Suppressor macrophage treated with lipopolysaccharide for 4 hours (primary cell): ENCODE results near the gene SRSF3.
A peak's percentile ranks its signal among the peaks of the same experiment; 100 is the strongest.
"Not testable (repeated sequence)": the region's sequence is repeated elsewhere in the genome, so short reads cannot be mapped to it uniquely, and the experiment has no call there.

Source experiments
- DNase-seq: peaks from one replicate; pipeline ENCODE4 v3.0.0-alpha.2; 2020

The SRSF3 gene

GRCh38 chr6:36605560-36606391 lies 11.6 kb downstream of the SRSF3 start:
- DNase-seq = no peak

DNA sequence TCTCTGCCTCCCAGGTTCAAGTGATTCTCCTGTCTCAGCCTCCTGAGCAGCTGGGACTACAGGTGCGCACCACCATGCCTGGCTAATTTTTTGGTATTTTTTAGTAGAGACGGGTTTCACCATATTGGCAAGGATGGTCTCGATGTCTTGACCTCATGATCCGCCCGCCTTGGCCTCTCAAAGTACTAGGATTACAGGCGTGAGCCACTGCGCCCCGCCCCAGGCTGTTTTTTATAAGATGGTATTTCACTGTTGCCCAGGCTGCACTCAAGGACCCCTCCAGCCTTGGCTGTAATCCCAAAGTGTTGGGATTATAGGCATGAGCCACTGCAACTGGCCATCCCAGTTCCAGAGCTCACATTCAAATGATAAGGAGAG lies 13.1 kb downstream of the SRSF3 start:
- not testable (repeated sequence) for DNase-seq

DNA sequence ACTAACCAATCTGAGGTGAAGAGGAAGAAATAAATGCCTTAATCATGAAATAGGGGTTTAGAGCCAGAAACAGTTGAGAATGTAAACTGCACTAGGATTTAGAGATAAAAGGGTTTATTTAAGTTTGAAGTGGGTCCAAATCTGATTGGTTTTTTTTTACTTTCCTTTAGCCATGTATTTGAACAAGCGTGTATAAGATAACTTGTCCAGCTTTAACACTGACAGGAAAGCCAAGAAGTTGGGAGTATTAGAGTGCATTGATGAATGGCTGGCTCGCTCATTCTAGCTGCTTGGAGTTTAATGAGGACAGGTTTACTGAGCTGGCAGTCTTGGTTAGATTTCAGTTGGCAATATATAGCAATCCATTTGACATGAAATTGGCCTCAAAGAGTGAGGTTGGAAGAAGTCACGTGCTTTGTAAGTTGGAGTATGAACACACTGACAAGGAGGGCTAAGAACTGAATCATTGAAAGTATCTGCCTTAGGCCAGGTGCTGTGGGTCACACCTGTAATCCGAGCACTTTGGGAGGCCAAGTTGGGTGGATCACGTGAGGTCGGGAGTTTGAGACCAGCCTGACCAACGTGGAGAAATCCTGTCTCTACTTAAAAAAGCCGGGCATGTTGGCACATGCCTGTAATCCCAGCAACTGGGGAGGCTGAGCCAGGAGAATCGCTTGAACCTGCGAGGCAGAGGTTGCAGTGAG lies 13.7 kb downstream of the SRSF3 start:
- no peak for DNase-seq

DNA sequence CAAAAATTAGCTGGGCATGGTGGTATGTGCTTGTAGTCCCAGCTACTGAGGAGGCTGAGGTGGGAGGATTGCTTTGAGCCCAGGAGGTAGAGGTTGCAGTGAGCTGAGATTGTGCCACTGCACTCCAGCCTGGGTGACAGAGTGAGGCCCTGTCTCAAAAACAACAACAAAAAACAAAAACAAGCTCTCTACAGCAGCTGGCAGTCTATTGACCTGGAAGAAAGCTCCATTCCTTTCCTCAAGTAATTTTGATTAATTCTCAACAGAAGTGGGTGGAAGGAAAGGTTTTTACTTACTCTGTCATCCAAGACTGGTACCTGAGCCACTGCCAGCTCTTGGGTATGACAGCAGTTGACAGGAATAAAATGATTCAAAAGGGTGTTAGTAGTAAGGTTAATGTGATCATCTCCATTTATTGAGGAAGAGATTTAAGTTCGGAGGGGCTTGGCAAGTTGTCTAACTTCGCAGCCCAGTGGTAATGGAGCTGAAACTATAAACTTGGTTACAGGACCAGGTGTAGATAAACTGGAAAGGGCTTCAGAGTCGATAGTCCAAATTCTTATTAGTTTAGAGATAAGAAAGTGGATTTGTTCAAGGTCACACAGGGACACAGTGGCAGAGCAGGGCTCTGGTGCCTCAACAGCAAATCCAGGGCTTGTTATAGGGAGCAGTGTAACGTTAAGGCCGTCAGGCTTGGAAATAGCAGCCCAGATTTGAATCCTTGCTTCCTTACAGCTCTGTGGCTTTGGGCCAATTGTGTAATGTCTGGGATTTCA lies 14.8 kb downstream of the SRSF3 start:
- DNase-seq = no peak

DNA sequence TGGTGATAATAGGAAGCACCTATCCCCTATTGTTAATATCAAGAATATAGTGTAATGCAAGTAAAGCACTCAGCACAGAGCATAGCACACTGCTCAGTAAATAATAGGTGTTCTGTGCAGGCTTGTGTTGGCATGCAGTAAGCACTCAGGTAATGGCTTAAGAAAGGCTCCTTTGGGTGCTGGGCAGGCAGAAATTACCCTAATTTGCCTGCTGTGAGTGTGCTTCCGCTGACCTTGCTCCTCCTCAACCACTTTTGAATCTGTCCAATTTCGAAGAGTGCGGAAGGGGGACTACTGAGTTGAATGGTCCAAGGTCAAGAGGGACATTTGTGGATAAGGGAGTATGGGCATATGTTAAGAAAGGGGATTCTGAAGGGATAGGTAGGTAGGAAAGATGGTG lies 15.4 kb downstream of the SRSF3 start:
- DNase-seq = no peak

DNA sequence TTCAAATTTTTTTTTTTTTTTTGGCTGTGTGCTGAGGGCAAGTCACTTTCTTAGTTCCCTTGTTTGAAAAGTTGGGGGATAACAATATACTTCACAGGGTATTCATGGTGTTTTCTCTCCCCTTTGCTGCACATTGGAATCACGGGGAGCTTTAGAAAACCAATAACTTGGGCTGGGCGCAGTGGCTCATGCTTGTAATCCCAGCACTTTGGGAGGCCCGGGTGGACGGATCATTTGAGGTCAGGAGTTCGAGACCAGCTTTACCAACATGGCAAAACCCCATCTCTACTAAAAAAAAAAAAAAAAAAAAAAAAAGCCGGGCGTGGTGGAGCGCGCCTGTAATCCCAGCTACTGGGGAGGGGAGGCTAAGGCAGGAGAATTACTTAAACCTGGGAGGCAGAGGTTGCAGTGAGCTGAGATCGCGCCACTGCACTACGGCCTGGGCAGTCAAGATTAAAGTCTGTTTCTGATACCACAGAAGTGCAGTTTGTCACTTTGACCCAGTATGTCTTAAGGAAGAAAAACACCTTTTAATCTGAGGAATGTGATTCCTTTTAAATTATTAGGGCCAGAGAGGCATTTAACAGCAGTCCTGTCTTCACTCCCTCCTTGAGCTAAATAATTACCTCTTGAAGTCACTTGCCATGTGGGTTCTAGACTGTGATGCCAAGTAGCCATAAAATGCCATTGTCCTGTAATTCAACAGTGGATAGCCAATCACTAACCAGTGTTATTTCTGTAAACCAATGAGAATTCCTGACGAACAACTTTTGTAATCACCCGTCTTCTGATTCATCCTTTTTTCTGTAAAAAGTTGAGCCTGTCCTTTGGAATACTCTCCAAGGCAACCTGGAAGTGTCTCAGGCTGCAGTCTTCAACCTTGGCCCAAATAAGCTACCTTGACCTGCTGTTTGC lies 16.1 kb downstream of the SRSF3 start:
- no peak for DNase-seq

GRCh38 chr6:36610956-36611336 lies 16.8 kb downstream of the SRSF3 start:
- DNase-seq = no peak

GRCh38 chr6:36611679-36612078 lies 17.5 kb downstream of the SRSF3 start:
- DNase-seq = not testable (repeated sequence)

DNA sequence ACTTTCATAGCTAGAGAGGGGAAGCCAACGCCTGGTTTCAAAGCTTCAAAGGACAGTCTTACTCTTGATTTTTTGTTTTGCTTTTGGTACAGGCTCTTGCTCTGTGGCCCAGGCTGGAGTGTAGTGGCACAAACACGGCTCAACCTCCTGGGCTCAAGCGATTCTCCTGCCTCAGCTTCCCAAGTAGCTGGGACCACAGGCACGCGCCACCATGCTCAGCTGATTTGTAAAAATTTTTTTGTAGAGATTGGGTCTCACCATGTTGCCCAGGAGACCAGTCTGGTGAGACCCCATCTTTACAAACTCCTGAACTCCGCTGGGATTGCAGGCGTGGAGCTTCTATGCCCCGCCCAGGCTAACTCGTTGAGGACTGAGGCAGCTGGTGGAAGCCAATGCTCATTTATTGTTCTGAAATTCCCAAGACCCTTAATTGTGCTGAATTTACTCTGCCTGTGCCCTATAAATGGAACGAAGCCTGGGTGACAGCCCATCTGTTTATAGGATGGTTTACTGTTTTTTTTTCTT lies 18.0 kb downstream of the SRSF3 start:
- DNase-seq = no peak

GRCh38 chr6:36613200-36613995 lies 19.2 kb downstream of the SRSF3 start:
- no peak for DNase-seq

GRCh38 chr6:36615018-36615761 lies 21.0 kb downstream of the SRSF3 start:
- peak; percentile 78 for DNase-seq

- DNase-seq = no peak
Observed at GRCh38 chr6:36616893-36617521, 22.8 kb downstream of the SRSF3 start.

DNA sequence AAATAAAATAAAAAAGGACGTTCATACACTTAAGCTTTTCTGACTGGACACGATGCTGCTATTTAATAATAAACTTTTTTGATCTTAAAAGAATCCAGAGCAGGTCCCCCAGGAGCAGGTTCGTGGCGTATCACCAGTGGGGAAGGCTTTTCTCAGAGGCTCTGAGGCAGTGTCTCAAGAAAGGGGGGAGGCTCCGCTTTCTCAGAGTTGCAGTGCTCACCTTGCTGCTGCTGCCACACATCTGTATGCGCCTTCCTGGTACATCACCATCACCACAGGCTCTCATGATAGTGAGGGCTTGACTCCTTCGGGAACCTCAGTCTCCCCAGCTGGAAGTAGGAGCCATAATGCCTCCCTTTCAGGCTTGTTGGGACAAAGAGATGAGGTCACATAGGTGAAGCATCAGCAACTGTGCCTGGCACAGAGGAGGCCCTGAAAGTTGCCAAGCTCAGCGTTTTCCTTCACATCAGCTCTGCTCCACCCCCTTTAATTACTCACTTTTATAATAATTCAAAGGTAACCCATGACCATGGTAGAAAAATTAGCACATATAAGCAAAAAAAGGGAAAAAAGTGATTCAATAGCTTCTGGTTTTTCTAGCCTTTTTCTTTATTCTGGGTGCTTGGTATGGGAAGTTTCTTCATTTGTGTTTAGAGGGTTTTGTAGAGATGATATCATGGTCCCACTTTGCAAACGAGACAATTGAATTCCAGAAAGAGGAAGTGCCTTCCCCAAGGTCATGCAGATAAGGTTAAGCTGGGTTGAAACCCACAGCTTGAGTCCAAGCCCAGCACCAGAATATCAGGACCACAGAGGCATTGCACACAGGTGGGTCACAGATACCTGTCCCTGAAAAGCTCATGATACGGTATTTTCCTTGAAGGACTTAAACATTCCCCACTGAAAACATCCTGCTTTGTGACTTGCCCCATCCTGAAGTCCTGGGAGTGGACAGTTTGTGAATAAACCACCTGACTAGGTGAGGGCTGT lies 24.5 kb downstream of the SRSF3 start:
- DNase-seq = peak; percentile 72

- DNase-seq = no peak
Observed at GRCh38 chr6:36621371-36621855, 27.3 kb downstream of the SRSF3 start.

GRCh38 chr6:36622901-36623546 lies 28.9 kb downstream of the SRSF3 start:
- DNase-seq = no peak

GRCh38 chr6:36623547-36624459 lies 29.6 kb downstream of the SRSF3 start:
- peak; percentile 87 for DNase-seq
